Kidney epithelial cell (primary cell): ENCODE data around the gene CFAP119. TPM values are rescaled to one million over a fixed set of nuclear protein-coding genes. Genes with fewer than 3 reads are reported as not detected.

Experiments used
- DNase-seq: peaks from one replicate; pipeline ENCODE4 v3.0.0-alpha.2; 2010; ENCODE audit warnings: low read depth
- H3K27me3 ChIP-seq: 2 replicates; pipeline ENCODE4 v1.6.0; 2011; ENCODE audit warnings: low read length; ENCODE audit not compliant: control insufficient read depth, insufficient read depth
- H3K36me3 ChIP-seq: 2 replicates; pipeline ENCODE4 v1.5.1; 2011; ENCODE audit warnings: low read length; ENCODE audit not compliant: control insufficient read depth, insufficient read depth
- H3K4me3 ChIP-seq: 2 replicates; pipeline ENCODE4 v1.5.1; 2011; ENCODE audit warnings: low read depth, mild to moderate bottlenecking, control low read depth, low read length
- total RNA-seq: library from RNA; depleted of rRNA; stranded (reverse); fragments of >200 nt; gene quantifications from 2 replicates; pipeline ENCODE4 v1.2.3, GENCODE V29; 2015
- TF ChIP-seq, protein P1 (sequence below): IDR thresholded peaks from 2 replicates; pipeline ENCODE4 v1.5.1; 2011; ENCODE audit warnings: mild to moderate bottlenecking, moderate library complexity, low read length, control low read depth, inconsistent platforms; ENCODE audit not compliant: insufficient read depth, poor library complexity, severe bottlenecking

Gene CFAP119
- total RNA-seq, 1 donor from 2014 or later, result 1.6 TPM

DNA sequence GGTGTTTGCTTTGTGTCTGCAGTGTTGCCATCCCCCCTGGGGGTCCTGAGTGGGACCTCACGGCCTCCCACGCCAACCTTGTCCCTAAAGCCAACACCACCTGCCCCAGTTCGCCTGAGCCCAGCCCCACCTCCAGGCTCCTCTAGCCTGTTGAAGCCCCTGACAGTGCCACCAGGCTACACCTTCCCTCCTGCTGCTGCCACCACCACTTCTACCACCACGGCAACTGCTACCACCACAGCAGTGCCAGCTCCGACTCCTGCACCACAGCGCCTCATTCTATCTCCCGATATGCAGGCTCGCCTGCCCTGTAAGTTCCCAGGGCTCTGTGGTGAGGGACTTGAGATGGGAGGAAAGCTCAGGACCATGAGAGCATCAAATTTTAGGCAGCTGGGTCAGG, 40.7 kb downstream of the CFAP119 start:
- H3K27me3 ChIP-seq, result no peaks in the 10 kb centered on the region
- DNase-seq, result no peak
- peaks cover 8% of the 10 kb centered on the region for H3K36me3 ChIP-seq
- no peak overlapping the region for H3K4me3 ChIP-seq
- TF ChIP-seq, protein P1, sequence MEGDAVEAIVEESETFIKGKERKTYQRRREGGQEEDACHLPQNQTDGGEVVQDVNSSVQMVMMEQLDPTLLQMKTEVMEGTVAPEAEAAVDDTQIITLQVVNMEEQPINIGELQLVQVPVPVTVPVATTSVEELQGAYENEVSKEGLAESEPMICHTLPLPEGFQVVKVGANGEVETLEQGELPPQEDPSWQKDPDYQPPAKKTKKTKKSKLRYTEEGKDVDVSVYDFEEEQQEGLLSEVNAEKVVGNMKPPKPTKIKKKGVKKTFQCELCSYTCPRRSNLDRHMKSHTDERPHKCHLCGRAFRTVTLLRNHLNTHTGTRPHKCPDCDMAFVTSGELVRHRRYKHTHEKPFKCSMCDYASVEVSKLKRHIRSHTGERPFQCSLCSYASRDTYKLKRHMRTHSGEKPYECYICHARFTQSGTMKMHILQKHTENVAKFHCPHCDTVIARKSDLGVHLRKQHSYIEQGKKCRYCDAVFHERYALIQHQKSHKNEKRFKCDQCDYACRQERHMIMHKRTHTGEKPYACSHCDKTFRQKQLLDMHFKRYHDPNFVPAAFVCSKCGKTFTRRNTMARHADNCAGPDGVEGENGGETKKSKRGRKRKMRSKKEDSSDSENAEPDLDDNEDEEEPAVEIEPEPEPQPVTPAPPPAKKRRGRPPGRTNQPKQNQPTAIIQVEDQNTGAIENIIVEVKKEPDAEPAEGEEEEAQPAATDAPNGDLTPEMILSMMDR, result no peak

DNA sequence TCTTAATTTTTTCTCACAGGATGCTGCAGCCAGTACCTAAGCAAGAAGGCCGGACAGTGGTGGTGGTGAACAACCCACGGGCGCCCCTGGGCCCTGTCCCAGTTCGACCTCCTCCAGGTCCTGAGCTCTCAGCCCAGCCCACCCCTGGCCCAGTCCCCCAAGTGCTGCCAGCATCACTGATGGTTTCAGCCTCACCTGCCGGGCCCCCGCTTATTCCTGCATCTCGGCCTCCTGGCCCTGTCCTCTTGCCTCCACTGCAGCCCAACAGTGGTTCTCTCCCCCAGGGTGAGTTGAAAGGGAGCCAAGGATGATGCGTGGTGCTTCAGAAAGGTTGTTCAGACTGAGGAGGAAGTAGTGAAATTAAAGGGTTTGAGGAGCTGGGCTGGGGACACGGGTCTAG, 41.2 kb downstream of the CFAP119 start:
- TF ChIP-seq, protein P1, result no peak
- no peak for DNase-seq
- no peaks in the 10 kb centered on the region for H3K27me3 ChIP-seq
- no peak overlapping the region for H3K4me3 ChIP-seq
- H3K36me3 ChIP-seq, result peaks cover 9% of the 10 kb centered on the region

DNA sequence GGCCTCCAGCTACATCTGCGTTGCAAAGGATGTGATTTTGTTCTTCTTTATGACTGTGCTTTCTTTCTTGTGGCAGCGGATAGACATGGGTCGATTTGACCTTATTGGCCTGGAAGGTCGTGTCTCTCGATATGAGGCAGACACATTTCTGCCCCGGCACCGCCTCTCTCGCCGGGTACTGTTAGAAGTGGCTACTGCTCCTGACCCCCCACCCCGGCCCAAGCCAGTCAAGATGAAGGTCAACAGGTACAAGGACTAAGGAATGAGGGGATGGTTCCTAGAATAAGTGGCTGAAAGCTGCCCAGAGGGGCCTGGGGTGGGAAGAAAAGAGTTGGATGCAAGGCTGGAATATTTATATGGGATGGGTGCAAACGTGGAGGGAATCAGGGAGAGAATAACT, 41.8 kb downstream of the CFAP119 start:
- Histone ChIP-seq H3K36me3 (peaks cover 9% of the 10 kb centered on the region), H3K27me3 (no peaks in the 10 kb centered on the region), H3K4me3 (no peak overlapping the region)
- DNase-seq, result no peak
- TF ChIP-seq, protein P1, result no peak

DNA sequence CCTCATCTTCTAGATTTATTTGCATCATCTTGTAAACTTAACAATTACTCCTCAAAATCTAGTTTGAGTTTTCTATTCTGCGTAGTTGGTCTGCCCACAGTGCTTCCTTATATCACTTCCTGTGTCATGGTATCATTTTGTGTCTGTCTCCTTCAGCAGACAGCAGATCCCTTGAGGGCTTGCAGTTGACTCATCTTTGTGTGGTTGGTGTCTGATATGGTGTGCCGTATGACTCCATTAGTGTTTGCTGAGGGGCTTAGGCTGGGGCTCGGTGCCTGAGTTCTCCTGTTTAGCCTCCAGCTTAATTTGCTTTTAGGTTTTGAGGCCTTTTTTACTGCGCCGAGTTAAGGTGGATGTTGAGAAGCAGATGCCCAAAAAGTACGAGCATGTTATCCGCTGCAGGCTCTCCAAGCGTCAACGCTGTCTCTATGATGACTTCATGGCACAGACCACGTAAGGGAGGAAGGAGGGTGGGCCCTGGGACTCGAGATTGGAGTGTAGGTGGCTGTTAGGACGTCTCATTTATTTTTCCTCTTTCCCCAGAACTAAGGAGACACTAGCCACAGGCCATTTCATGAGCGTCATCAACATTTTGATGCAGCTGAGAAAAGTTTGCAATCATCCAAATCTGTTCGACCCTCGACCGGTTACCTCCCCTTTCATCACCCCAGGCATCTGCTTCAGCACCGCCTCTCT, 46.0 kb downstream of the CFAP119 start:
- no peaks in the 10 kb centered on the region for H3K27me3 ChIP-seq
- TF ChIP-seq, protein P1, result no peak
- no peak for DNase-seq
- peaks cover 5% of the 10 kb centered on the region for H3K36me3 ChIP-seq
- no peak overlapping the region for H3K4me3 ChIP-seq

DNA sequence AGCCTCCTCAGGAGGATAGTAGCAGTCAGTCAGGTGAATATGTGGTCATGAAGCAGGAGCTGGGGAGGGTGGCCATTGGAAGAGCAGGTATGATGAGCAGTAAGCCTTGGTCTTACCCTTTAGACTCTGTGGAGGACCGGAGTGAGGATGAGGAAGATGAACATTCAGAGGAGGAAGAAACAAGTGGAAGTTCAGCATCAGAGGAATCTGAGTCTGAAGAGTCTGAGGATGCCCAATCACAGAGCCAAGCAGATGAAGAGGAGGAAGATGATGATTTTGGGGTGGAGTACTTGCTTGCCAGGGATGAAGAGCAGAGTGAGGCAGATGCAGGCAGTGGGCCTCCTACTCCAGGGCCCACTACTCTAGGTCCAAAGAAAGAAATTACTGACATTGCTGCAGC, 50.1 kb downstream of the CFAP119 start:
- DNase-seq, result no peak
- Histone ChIP-seq H3K36me3 (peaks cover 9% of the 10 kb centered on the region), H3K4me3 (no peak overlapping the region), H3K27me3 (no peaks in the 10 kb centered on the region)
- TF ChIP-seq, protein P1, result no peak

DNA sequence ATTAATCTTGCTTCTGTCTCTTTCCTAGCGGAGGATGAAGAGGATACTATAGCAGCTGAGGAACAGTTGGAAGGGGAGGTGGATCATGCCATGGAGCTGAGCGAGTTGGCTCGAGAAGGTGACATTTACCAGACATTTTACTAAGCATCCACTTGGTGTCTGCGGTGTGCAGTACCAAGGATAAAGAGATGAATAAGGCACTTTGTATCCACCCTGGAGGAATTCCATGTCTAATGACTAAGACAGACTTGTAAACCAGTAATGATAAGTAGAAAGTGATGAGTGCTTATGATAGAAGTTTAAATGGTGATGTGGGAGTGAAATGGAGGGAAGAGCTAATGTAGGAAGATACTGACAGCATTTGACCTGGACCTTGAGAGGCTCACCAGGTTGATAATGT, 50.9 kb downstream of the CFAP119 start:
- no peak for DNase-seq
- H3K36me3 ChIP-seq, result peaks cover 6% of the 10 kb centered on the region
- no peak overlapping the region for H3K4me3 ChIP-seq
- TF ChIP-seq, protein P1, result no peak
- no peaks in the 10 kb centered on the region for H3K27me3 ChIP-seq
